HG02943 (cell line): ENCODE data around the gene SLC30A1.
"Not testable (repeated sequence)": the region's sequence is repeated elsewhere in the genome, so short reads cannot be mapped to it uniquely, and the experiment has no call there.

Experiments used
- ATAC-seq: cut with Tn5 transposase; IDR thresholded peaks from one replicate; pipeline ENCODE4 v1.9.1; 2021; ENCODE audit warnings: mild to moderate bottlenecking, low read depth, moderate library complexity; ENCODE audit not compliant: unreplicated experiment

The SLC30A1 gene

GRCh38 chr1:211551638-211552460, 27.1 kb downstream of the SLC30A1 start:
- ATAC-seq = no peak

GRCh38 chr1:211549092-211549711, 29.8 kb downstream of the SLC30A1 start:
- no peak for ATAC-seq

GRCh38 chr1:211548321-211549091, 30.5 kb downstream of the SLC30A1 start:
- ATAC-seq = no peak

DNA sequence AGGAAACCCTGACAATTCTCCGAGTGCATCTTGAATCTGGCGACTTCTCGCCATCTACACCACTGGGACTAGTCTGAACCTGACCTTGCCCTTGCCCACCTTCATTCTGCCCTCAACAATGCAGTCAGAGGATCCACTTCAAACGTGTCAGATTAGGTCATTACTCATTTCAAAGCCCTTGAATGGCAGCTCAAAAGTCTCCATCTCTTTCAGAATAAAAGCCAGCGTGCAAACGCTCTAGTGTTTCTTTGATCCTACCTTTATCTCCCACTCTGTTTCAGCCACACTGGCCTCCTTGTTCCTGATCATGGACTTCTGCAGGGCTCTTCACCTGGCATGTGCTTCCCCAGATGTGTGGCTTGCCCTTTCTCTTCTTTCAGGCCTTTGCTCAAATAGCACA, 31.3 kb downstream of the SLC30A1 start:
- no peak for ATAC-seq

DNA sequence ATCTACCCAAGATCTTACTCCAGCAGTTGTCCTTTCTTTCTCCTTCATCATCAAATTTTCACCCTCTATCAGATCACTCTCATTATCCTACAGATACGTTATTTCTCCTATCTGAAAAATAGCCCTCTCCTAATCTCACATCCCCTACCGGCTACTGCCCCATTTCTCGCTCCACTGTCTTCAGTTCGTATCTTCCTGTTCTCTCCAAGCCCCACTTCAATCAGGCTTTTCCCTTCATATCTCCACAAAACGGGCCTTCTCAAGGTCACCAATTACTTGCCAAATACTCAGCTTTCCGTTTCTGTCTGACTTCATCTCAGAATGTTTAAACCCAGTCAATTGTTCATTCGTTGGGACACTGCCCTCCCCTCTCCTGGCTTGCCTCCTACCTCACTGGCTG, 32.4 kb downstream of the SLC30A1 start:
- ATAC-seq = no peak

- ATAC-seq = no peak
These were observed 35.9 kb downstream of the SLC30A1 start for GRCh38 chr1:211543025-211543424.

DNA sequence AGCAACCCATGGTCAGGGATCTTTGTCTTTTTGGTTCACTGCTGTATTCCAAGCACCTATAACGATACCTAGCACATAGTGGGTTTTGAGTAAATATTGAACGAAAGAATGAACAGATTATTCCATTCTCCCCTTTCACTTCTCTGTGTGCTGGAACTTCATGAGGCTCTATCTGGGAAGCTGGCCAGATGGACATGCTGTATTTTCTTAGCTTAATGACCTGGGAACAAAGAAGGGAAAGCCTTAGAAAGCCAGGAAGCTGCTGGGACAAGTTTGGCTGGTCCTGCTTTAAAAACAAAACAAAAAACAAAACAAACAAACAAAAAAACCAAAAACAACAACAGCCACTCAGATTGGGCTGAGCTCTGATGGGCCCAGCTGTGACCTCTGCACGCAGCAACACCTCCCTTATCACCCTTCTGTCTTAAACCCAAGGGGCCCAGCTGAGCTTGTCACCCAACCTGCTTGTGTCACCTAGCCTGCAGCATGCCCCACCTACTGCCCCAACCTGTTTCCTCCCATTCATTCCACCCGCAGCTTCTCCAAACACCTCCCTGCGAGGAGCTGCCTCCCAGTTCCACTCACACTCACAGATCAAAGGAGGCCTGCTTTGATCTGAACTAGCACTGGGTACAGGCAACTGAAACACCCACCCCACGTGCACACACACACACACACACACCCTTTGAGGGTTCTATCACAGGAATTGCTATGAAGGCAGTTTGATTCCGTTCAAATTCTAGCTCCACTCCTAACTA, 37.1 kb downstream of the SLC30A1 start:
- no peak for ATAC-seq

DNA sequence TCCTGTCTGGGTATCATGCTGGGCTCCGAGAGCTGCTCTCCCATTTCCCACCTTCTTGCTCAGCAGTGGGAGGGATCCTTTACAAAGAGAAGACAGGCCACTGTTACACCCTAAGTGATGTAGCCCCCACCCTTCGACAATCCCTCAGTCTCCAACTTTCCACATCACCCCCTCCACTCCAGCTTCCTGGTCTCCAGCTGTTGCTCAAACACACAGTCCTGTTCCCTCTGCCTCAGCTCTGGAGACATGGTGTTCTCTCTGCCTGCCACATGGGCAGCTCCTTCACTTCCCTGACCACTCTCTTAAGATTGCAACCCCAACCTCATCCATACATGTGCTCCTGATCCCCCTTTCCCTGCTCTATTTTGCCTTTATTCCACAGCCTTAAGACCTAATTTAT, 37.7 kb downstream of the SLC30A1 start:
- no peak for ATAC-seq

DNA sequence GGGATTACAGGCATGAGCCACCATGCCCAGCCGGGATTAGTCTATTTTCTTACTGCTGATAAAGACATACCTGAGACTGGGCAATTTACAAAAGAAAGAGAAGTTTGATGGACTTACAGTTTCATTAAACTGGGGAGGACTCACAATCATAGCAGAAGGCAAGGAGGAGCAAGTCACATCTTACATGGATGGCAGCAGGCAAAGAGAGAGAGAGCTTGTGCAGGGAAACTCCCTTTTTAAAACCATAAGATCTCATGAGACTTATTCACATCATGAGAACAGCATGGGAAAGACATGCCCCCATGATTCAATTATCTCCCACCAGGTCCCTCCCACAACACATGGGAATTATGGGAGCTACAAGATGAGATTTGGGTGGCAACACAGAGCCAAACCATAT, 38.1 kb downstream of the SLC30A1 start:
- not testable (repeated sequence) for ATAC-seq

DNA sequence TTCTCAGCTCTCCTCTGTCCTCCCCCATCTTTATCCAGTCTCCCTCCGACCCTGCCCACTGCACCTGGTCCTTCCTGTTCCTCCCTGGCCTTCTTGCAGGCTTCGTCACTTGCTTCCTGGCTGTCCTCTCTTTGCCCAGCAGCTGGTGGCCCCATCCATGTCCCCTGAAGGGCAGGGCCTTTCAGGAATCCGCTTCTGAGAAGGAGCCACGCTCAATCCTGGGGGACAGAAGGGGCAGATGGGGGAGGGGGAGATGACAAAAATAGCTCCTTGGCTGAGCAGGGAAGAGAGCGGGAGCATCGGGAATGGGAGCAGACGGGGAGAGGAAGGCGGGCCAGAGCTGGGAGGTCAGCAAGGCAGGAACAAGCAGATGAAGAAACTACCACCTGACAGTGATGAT, 40.7 kb downstream of the SLC30A1 start:
- ATAC-seq = no peak

GRCh38 chr1:211537253-211537652, 41.7 kb downstream of the SLC30A1 start:
- no peak for ATAC-seq

DNA sequence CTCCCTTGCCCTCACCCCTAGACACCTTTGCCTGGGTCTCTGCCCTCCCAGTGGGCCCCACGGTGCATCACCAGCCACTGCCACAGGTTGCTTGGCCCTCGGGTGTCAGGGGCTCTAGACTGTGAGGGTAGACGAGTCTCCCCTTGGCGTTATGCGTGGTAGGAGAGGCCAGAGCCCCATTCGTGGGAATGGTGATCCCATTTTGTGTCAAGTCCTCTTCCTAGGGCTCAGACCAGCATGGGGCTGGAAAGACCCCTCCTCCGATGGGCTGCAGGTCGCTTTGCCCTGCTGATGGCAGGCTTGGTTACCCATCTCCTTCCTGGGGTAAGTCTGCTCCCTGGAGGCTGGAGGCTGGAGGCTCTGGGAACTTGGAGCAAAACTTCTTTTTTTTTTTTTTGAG, 42.4 kb downstream of the SLC30A1 start:
- no peak for ATAC-seq

DNA sequence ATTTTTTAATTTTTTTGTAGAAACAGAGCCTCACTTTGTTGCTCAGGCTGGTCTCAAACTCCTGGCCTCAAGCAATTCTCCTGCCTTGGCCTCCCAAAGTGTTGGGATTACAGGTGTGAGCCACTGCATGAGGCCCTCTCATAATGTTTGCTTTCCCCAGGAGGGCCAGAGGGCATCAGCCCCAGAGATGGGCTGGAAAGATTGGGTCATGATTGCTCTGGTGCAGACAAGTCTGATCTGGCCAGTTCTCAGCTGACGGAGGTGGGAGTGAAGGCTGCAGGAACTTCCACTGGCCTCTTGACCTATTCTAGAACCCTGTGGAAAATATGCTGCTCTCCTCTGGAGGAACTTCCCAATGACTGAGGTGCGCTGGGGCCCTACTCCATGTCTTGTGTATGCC, 43.6 kb downstream of the SLC30A1 start:
- no peak for ATAC-seq

DNA sequence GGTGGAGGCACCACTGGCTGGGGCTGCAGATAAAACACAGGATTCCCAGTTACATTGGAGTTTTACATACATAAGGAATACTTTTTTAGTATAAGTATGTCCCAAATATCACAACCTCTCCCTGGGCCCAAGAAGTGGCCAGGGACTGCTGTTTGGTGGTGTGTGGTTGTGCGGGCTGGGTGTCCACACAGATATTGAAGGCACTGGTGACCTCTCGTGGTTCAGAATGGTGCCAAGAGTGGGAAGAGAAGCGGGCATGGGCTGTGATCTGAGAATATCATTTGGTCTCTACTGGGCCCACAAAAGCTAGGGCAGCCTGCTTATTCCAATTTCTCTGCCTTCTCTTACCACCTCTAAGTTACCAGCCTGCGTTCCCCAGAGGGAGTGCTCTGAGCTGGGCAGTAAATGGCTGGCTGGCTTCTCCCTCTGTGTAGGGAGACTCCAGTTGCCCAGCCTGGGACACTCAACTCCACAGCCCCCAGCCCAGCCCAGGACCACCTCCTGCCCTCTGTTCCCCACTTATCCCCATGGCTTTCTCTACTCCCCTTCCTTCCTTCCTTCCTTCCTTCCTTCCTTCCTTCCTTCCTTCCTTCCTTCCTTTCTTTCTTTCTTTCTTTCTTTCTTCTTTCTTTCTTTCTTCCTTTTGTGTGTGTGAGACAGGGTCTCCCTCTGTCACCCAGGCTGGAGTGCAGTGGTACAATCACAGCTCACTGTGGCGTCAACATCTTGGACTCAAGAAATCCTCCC, 44.2 kb downstream of the SLC30A1 start:
- no peak for ATAC-seq

DNA sequence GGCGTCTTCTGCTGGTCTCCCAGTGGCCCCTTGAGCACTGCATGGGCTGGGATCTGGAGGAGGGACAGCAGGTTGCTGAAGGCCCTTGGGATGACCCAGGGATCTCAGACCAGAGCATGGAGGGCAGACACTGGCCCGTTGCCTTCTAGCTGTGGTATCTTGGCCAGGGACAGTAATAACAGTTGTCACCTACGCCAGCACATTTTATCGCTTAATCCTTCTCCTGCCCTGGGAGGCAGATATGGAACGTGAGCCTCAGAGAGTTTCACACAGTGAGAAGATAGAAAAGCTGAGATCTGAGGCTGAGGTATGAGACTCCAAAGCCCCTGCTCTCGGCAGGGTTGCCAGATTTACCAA, 46.9 kb downstream of the SLC30A1 start:
- ATAC-seq = no peak

DNA sequence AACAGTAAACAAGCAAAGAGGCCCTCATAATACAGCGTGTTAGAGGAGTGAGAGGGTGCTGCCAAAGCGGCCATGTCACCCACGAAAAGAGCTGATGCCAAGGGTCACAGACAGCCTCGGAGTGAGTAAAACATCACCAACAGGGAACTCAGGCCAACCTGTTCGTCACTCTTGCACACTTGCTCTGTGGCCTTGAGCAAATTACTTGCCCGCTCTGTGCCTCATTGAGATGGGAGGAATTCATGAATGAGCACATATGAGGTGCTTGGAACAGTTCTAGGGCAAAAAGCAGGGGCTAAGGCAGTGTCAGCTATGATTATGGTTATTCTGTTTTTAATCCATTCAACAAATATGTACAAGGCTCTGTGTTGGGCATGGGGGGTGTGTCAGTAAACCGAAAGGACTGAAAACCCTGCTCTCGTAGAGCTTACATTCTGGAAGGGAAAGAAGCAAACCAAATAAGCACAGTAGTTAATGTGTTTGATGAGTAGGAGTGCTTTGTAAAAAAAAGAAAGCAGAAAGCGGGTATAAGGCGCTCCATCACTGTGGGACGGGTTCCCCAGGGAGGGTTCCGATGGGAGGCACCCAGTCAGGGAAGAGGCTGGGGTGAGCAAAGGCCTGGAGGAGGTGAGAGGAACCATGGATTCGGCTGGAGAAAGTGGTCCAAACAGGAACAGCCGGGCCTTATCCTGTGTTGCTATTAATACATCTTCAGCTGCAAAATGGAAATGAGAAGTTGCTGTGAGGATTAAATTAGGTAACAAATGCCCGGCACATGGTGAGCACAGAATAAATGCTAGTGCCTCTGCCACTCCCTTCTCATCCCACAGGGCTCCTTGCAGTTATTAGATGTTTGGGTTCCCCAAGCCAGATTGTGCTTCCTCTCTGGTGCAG, 47.5 kb downstream of the SLC30A1 start:
- no peak for ATAC-seq

DNA sequence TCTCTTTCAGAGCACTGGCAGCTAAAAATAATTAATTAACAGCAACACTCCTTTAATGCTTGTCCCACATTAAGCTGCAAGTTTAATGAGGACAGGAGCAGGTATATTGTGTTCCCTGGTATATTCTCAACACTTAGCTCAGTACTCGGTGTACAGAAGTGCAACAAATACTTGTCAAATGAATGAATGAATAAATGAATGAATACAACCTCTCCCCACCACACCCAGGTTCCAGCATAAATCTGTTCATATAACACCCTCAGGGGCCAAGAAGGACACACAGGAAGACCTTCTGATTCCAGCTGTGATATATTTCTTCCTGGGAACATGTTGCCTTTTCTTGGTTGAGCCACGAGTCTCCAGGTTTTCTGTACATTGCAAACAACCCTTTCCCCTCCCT, 48.9 kb downstream of the SLC30A1 start:
- ATAC-seq = no peak

DNA sequence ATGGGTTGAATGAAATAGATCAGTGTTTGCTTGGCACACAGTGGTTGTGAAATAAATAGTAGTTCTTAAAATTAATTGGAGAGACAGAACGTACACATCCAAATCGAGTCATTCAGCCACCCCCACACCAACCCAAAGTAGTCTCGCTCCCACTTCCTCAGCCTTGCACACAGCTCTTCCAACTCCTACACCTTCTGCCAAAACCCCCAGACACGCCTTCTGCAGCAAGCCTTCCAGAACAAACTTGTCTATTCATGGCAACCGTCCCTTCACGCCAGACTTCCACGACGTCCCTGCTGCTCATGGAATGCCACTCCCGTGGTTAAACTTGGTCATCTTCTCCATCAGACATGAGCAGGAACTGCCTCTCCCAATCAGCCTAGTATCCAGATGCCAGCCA, 49.5 kb downstream of the SLC30A1 start:
- no peak for ATAC-seq

GRCh38 chr1:211529011-211529410, 50.0 kb downstream of the SLC30A1 start:
- ATAC-seq = no peak
